SK-N-SH (cell line): ENCODE data around the gene ANKRD11. TPM values are rescaled to one million over a fixed set of nuclear protein-coding genes. Genes with fewer than 3 reads are reported as not detected.

ENCODE experiments used
- CTCF ChIA-PET: fragments of 300-600, 350-600 bp; formaldehyde crosslinking; extraction: SDS; loops from one replicate; lab custom pipeline; 2021; lab: Yijun Ruan, JAX
- POLR2A ChIA-PET: fragments of 350-600 bp; sonication (Branson Sonifier 250); formaldehyde crosslinking; extraction: SDS; loops from one replicate; lab custom pipeline; 2020; ENCODE audit warnings: antibody characterized with exemption, inconsistent platforms; lab: Yijun Ruan, JAX
- DNase-seq: peaks from one replicate; pipeline ENCODE4 v3.0.0; 2012
- H2AFZ ChIP-seq: fragments of 200-600 bp; sonication (generic); 2 replicates; pipeline ENCODE4 v1.8.1; 2016; ENCODE audit warnings: antibody characterized with exemption, mild to moderate bottlenecking, low read depth
- H3F3A ChIP-seq: fragments of 200-600 bp; sonication (generic); replicated peaks from 2 replicates; pipeline ENCODE3; 2016; ENCODE audit warnings: antibody characterized with exemption, mild to moderate bottlenecking; ENCODE audit not compliant: insufficient read depth
- H3K27ac ChIP-seq, 2 experiments: fragments of 200-500 bp in 1 of 2; fragments of 200-600 bp in 1 of 2; sonication (Bioruptor generic) in 1 of 2; sonication (generic), shearing (Covaris generic) in 1 of 2; 2 replicates each; pipeline versions ENCODE4 v1.5.1 to v1.6.1; 2014 to 2016; ENCODE audit warnings: low read depth in 2 of 2, inconsistent platforms in 1 of 2, low read length in 1 of 2, mild to moderate bottlenecking in 1 of 2, mixed read lengths in 1 of 2
- H3K27me3 ChIP-seq: fragments of 200-600 bp; sonication (generic), shearing (Covaris generic); 2 replicates; pipeline ENCODE4 v1.6.1; 2016; ENCODE audit warnings: mixed run types; ENCODE audit not compliant: insufficient read depth
- H3K36me3 ChIP-seq, 2 experiments: fragments of 200-500 bp in 1 of 2; fragments of 200-600 bp in 1 of 2; sonication (Bioruptor generic) in 1 of 2; sonication (generic) in 1 of 2; replicated peaks in 1 of 2; 2 replicates each; pipeline versions ENCODE3 to v1.5.1; 2014 to 2016; ENCODE audit warnings: low read length in 1 of 2, mild to moderate bottlenecking in 1 of 2; ENCODE audit not compliant: insufficient read depth in 2 of 2, control insufficient read depth in 1 of 2
- H3K4me1 ChIP-seq, 2 experiments: fragments of 200-500 bp in 1 of 2; fragments of 200-600 bp in 1 of 2; sonication (Bioruptor generic) in 1 of 2; sonication (generic), shearing (Covaris generic) in 1 of 2; 2 replicates each; pipeline versions ENCODE4 v1.5.1 to v1.6.1; 2014 to 2016; ENCODE audit warnings: low read depth in 1 of 2, low read length in 1 of 2, mixed run types in 1 of 2; ENCODE audit not compliant: insufficient read depth in 2 of 2, control insufficient read depth in 1 of 2
- H3K4me2 ChIP-seq: fragments of 200-600 bp; sonication (generic), shearing (Covaris generic); 2 replicates; pipeline ENCODE4 v1.6.1; 2017; ENCODE audit warnings: mixed run types
- H3K4me3 ChIP-seq, 2 experiments: fragments of 200-500 bp in 1 of 2; fragments of 200-600 bp in 1 of 2; sonication (Bioruptor generic) in 1 of 2; sonication (generic), shearing (Covaris generic) in 1 of 2; 2 replicates each; pipeline versions ENCODE4 v1.5.1 to v1.8.1; 2014 to 2016; ENCODE audit warnings: low read depth in 2 of 2, inconsistent platforms in 1 of 2, low read length in 1 of 2, mild to moderate bottlenecking in 1 of 2, mixed read lengths in 1 of 2, moderate library complexity in 1 of 2
- H3K79me2 ChIP-seq: fragments of 200-600 bp; sonication (generic); 2 replicates; pipeline ENCODE4 v1.8.1; 2017; ENCODE audit warnings: mild to moderate bottlenecking; ENCODE audit not compliant: insufficient read depth
- H3K9ac ChIP-seq: fragments of 200-600 bp; sonication (generic); 2 replicates; pipeline ENCODE4 v1.6.1; 2017; ENCODE audit warnings: mixed run types
- H3K9me2 ChIP-seq: fragments of 200-600 bp; sonication (generic); 2 replicates; pipeline ENCODE4 v1.6.1; 2017; ENCODE audit warnings: mixed run types
- H3K9me3 ChIP-seq: fragments of 200-600 bp; sonication (generic); 2 replicates; pipeline ENCODE4 v1.6.1; 2017; ENCODE audit warnings: mixed run types, mild to moderate bottlenecking, moderate library complexity
- H4K20me1 ChIP-seq: fragments of 200-600 bp; sonication (generic); 2 replicates; pipeline ENCODE4 v1.6.1; 2017; ENCODE audit warnings: mild to moderate bottlenecking, mixed run types; ENCODE audit not compliant: insufficient read depth
- CHD2 ChIP-seq: fragments of 150-350 bp; IDR thresholded peaks from 2 replicates; pipeline ENCODE4 v1.6.1; 2018; ENCODE audit warnings: low read length; ENCODE audit not compliant: partially characterized antibody
- CTCF ChIP-seq: fragments of 200-600 bp; sonication (generic); IDR thresholded peaks from 2 replicates; pipeline ENCODE4 v1.6.1; 2017; ENCODE audit warnings: antibody characterized with exemption, mild to moderate bottlenecking, moderate library complexity
- FOXM1 ChIP-seq: IDR thresholded peaks from 2 replicates; pipeline ENCODE4 v1.4.0; 2012; ENCODE audit warnings: low read depth, mild to moderate bottlenecking
- IRF3 ChIP-seq: fragments of 150-350 bp; IDR thresholded peaks from 2 replicates; pipeline ENCODE4 v1.6.1; 2016; ENCODE audit warnings: mild to moderate bottlenecking, low read depth, low read length
- NFIC ChIP-seq: IDR thresholded peaks from 2 replicates; pipeline ENCODE4 v1.4.0; 2012; ENCODE audit warnings: borderline replicate concordance
- PBX3 ChIP-seq: IDR thresholded peaks from 2 replicates; pipeline ENCODE4; 2012
- RAD21 ChIP-seq: IDR thresholded peaks from 2 replicates; pipeline ENCODE4 v1.6.1; 2012; ENCODE audit warnings: mild to moderate bottlenecking, low read length
- REST ChIP-seq: IDR thresholded peaks from 2 replicates; pipeline ENCODE4 v1.6.1; 2012; ENCODE audit warnings: mild to moderate bottlenecking, low read depth, low read length, moderate library complexity
- RFX5 ChIP-seq: IDR thresholded peaks from 2 replicates; pipeline ENCODE4 v1.6.1; 2012; ENCODE audit warnings: mild to moderate bottlenecking, improper control_type of control experiment, low read length
- YY1 ChIP-seq: IDR thresholded peaks from 2 replicates; pipeline ENCODE4 v1.4.0; 2012; ENCODE audit warnings: low read depth, mild to moderate bottlenecking
- WGBS: methylation state at CpG from one replicate; pipeline ENCODE4 v1.1.6; 2017; ENCODE audit warnings: low lambda C conversion rate; 5-methylcytosine and 5-hydroxymethylcytosine counted together
- polyA plus RNA-seq, 3 experiments: library from polyadenylated mRNA; depleted of rRNA; stranded (reverse); fragments of >200 nt; gene quantifications; 2 replicates each; pipeline ENCODE4 v1.2.3, GENCODE V29; 2012

Gene ANKRD11
- polyA plus RNA-seq, 1 of the 3 experiments (the other 2 are of a cell fraction), result 50.2 TPM

- CTCF ChIA-PET, result interaction anchor here (0.6 to 1.4 kb wide), 3 partner anchors 21 to 41 kb away, joined by 3 to 5 read pairs (median 3); no protein-coding TSS in a partner anchor
- H4K20me1 ChIP-seq, result peaks cover 77% of the 10 kb centered on the region
Measured at GRCh38 chr16:89312598-89313299, 177.6 kb downstream of the ANKRD11 start.

More at GRCh38 chr16:89312598-89313299, 177.6 kb downstream of the ANKRD11 start:
- peaks cover 17% of the 10 kb centered on the region for H3F3A ChIP-seq
- no peak overlapping the region for H3K27ac ChIP-seq
- TF ChIP-seq FOXM1 (no peak), YY1 (no peak), RAD21 (no peak), NFIC (no peak), PBX3 (no peak), REST (no peak), CTCF (no peak), CHD2 (no peak), RFX5 (no peak), IRF3 (no peak)
- H3K27me3 ChIP-seq, result no peaks in the 10 kb centered on the region
- H3K9ac ChIP-seq, result no peak overlapping the region
- no peak for DNase-seq
- no peak overlapping the region for H3K4me3 ChIP-seq
- WGBS, result 95% methylated on average over 13 of the region's 22 CpGs
- H3K36me3 ChIP-seq, result peaks cover 15 to 30% of the 10 kb centered on the region in 2 experiments
- no peak overlapping the region for H2AFZ ChIP-seq
- POLR2A ChIA-PET, result interaction anchor here (0.6 kb wide), 1 partner anchor 343 kb away, joined by 3 read pairs; no protein-coding TSS in a partner anchor
- H3K9me2 ChIP-seq, result no peaks in the 10 kb centered on the region
- peaks cover 100% of the 10 kb centered on the region for H3K79me2 ChIP-seq
- H3K4me1 ChIP-seq, result peaks cover 23 to 24% of the 10 kb centered on the region in 2 experiments; a peak in 3 of 4 replicates
- H3K9me3 ChIP-seq, result no peaks in the 10 kb centered on the region
- no peak overlapping the region for H3K4me2 ChIP-seq
